Measurements from ENCODE around the gene THOC7.

THOC7 gene

GRCh38 chr3:63878394-63879060 lies 14.9 kb upstream of the THOC7 start:
- DNase-seq (ENCODE audit: extremely low read depth in 1 of 2, low read depth in 1 of 2) = no peak

GRCh38 chr3:63877737-63878393 lies 14.3 kb upstream of the THOC7 start:
- DNase-seq (ENCODE audit: extremely low read depth in 1 of 2, low read depth in 1 of 2) = no peak

DNA sequence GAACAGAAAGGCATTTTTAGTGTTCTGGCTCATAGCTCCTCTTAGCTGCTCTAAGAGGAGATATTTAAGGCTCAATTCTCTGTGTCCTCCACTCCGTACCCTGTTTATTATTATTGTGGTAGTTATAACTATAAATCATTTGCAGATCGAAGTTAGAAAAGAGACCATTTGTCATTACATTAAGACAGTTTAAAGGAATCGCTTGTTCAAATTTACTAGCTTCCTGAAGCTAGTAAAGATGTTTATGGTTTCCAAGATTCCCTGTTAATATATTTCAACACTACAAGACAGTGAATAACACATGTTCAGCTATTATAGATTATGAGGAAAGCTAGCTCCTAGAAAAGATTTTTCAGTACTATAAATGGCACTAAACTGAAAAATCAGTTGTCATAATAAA lies 12.7 kb upstream of the THOC7 start:
- DNase-seq (ENCODE audit: extremely low read depth in 1 of 2, low read depth in 1 of 2) = no peak

GRCh38 chr3:63875510-63875909 lies 11.9 kb upstream of the THOC7 start:
- DNase-seq (ENCODE audit: extremely low read depth in 1 of 2, low read depth in 1 of 2) = no peak

DNA sequence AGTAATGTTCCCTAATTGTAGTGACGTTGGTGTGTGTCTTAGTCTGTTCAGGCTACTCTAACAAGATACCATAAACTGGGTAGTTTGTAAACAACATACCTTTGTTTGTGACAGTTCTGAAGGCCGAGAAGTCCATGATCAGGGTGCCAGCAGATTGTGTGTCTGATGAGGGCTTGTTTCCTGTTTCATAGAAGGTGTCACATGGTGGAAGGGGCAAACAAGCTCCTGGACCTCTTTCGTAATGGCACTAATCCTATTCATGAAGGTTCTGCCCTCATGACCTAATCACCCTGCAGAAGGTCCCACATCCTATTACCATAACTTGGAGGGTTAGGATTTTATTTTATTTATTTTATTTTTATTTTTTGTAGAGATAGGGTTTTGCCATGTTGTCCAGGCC lies 11.2 kb upstream of the THOC7 start:
- DNase-seq (ENCODE audit: extremely low read depth in 1 of 2, low read depth in 1 of 2) = no peak

GRCh38 chr3:63872135-63872924 lies 8.7 kb upstream of the THOC7 start:
- no peak for DNase-seq (ENCODE audit: extremely low read depth in 1 of 2, low read depth in 1 of 2)

DNA sequence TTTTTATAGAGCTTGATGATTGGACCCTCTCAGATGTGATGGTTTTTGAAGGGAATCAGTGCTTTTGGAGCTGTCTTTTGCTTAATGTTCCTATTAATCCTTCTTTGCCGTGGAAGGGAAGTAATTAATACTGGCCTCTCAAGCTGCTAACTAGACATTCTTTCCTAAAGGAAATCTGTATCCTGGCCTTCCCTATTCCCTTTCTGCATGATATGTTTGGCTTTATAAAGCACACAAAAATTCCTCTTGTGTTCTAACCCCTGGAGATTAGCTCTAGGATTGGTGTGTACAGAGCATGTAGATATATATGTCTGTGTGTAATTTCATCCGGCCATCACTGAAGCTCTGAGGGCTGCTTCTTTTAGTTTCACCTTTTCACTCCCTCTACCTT lies 7.0 kb upstream of the THOC7 start:
- DNase-seq (ENCODE audit: extremely low read depth in 1 of 2, low read depth in 1 of 2) = no peak

- DNase-seq (ENCODE audit: extremely low read depth in 1 of 2, low read depth in 1 of 2) = no peak
Observed at GRCh38 chr3:63869940-63870614, 6.5 kb upstream of the THOC7 start.

DNA sequence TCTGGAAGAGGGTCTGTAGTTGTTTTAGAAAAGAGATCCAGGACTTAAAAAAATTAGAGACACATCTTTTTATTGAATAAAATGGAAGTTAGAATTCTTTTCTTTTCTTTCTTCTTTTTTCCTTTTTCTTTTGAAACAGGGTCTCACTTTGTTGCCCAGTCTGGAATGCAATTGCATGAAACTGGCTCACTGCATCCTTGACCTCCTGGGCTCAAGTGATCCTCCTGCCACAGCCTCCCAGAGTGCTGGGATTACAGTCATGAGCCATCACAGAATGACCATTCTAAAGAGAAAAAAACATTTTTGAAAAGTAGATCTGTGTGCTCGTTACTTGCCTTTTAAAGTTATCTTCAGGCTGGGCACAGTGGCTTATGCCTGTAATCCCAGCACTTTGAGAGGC lies 3.6 kb upstream of the THOC7 start:
- DNase-seq (ENCODE audit: extremely low read depth in 1 of 2, low read depth in 1 of 2) = no peak

- no peak for DNase-seq (ENCODE audit: extremely low read depth in 1 of 2, low read depth in 1 of 2)
Observed at GRCh38 chr3:63864965-63865327, 1.3 kb upstream of the THOC7 start.

- peak in 1 of 2 donors; percentile 17 for DNase-seq (ENCODE audit: extremely low read depth in 1 of 2, low read depth in 1 of 2)
Observed at GRCh38 chr3:63864008-63864964, 681 bp upstream of the THOC7 start.

DNA sequence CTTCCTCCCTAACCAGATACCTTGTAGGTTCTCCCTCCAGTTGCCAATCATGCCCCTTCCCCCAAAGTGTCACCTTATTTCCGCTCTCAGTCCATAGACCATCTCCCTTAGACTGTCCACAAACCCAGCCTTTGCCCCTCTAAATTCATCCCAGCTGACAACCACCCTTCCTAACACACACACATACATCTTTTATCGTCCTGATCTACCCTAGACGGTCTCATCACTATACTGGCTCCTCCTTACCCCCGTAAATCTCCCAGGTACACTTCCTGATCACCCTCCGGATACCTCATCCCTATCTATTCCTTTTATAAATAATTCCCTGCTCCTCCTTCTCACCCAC lies 828 bp downstream of the THOC7 start:
- DNase-seq (ENCODE audit: extremely low read depth in 1 of 2, low read depth in 1 of 2) = no peak

DNA sequence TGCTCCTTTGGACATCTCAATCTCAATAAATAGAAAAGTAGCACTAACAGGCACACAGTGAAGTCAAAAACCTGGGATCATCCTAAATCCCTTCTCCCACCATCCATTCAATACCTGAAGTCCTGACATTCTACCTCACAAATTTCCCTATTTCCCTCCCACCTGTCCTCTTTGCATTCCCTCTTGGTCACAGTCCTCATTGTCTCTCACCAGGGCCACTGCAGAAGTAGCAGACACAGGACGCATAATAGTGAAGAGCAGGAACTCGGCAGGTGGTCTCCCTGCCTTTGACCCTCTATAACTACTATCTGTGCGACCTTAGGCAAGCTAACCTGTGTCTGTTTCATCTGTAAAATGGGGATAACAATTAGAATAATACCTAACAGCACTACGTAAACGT lies 2.3 kb downstream of the THOC7 start:
- DNase-seq (ENCODE audit: extremely low read depth in 1 of 2, low read depth in 1 of 2) = no peak

DNA sequence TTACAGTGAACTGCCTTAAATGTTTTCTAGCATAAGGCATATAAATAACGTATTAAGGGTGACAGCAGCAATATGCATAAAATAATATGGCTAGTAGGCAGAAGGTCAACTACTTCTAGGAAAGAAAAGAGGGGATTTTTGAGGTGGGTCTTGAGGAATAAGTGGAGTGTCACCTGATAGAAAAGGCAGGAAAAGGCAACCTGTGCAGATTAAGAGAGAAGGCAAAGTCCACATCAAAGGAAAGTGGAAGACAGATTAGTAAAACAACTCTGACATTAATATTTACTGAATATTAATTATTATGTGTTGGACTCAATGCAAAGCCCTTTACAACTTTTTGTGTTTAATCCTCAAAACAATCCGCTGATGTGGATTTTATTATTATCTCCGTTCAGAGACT lies 2.8 kb downstream of the THOC7 start:
- no peak for DNase-seq (ENCODE audit: extremely low read depth in 1 of 2, low read depth in 1 of 2)

GRCh38 chr3:63857311-63857710 lies 6.3 kb downstream of the THOC7 start:
- no peak for DNase-seq (ENCODE audit: extremely low read depth in 1 of 2, low read depth in 1 of 2)

DNA sequence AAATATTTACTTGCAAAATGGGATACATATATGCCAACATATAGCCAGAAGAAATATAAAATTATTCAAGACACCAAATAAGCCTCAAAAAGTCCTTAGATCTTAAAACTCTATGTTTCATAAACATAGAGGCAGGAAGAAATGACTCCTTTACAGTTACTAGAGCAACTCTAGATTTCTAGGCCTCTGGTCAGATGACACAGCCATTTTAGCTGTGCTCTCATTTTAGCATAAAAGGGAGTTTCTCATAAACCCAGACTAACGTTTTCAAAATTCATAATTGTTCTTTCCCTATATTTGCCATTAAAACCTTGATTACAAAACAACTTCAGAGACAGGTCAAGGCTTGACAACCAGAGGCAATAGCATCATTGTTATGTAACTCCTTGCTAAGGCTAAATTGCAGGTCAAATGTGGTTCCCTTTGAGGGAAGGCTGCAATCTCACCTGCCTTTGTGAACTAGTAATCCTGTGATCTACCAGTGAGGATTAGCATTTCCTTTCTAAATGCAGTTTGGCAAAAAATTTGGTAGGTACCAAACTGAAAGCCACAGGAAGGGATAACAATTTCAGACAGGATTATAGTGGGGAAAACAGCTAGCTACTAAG lies 8.2 kb downstream of the THOC7 start:
- DNase-seq (ENCODE audit: extremely low read depth in 1 of 2, low read depth in 1 of 2) = no peak

- no peak for DNase-seq (ENCODE audit: extremely low read depth in 1 of 2, low read depth in 1 of 2)
Observed at GRCh38 chr3:63853106-63853505, 10.5 kb downstream of the THOC7 start.

DNA sequence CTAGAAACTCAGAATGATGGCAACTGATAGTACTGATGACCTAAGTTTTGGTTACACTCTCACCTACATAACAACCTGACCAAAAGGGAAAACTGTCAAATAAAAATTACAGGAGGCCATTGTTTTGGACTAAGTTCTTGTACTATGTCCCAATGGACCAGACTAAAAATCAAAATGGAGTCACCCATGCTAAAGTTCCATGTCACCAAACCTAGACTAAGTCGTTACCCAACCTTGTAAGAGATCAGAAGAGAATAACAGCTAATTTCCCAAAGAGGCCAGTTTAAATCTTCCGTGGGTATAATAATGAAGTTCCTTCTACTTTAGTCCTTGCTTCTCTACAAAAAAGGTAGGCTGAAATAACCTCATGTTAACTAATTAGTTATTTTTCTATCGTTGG lies 12.3 kb downstream of the THOC7 start:
- no peak for DNase-seq (ENCODE audit: extremely low read depth in 1 of 2, low read depth in 1 of 2)

- DNase-seq (ENCODE audit: extremely low read depth in 1 of 2, low read depth in 1 of 2) = no peak
Observed at GRCh38 chr3:63849175-63849574, 14.4 kb downstream of the THOC7 start.
